Measurements from ENCODE around the gene ETV3.

DNA sequence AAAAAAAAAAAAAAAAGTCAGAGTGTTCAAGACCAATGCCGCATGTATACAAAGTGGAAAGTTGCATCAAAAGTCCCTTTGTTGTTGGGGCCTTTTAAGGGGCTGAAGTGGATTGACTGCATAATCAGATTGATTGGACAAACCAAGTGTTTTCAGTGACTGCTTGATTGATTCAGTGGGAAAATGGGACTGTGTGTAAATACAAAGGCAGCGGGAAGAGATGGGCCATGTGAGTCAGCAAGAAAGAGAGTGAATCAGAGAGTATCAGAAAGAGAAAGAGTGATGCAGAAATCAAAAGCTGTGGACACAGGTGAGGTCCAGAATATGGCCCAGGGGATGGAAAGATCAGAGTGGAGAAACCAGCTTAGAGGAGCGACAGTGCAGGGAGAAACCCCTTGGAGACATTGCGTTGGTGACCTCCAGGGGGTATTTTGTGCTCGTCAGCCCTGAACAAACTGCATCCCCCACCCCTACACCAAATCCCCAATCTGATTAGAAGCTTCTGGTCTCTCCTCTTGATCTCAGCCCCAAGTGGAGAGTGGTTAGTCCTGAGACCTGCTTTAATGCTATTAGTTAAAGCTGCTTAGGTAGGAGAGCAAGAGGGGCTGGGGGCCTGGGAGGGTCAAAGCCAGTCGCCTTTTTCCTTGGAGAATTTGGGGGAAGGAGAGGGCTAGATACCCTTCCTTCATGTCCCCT is 33.4 kb downstream of the ETV3 start:
- TF ChIP-seq, protein P1, sequence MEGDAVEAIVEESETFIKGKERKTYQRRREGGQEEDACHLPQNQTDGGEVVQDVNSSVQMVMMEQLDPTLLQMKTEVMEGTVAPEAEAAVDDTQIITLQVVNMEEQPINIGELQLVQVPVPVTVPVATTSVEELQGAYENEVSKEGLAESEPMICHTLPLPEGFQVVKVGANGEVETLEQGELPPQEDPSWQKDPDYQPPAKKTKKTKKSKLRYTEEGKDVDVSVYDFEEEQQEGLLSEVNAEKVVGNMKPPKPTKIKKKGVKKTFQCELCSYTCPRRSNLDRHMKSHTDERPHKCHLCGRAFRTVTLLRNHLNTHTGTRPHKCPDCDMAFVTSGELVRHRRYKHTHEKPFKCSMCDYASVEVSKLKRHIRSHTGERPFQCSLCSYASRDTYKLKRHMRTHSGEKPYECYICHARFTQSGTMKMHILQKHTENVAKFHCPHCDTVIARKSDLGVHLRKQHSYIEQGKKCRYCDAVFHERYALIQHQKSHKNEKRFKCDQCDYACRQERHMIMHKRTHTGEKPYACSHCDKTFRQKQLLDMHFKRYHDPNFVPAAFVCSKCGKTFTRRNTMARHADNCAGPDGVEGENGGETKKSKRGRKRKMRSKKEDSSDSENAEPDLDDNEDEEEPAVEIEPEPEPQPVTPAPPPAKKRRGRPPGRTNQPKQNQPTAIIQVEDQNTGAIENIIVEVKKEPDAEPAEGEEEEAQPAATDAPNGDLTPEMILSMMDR (IDR thresholded peaks at IDR 0.05) = no peak
- TF ChIP-seq POLR2A (IDR thresholded peaks at IDR 0.05) = no peak
